ENCODE data around the gene TMEM107.
A peak's percentile ranks its signal among the peaks of the same experiment; 100 is the strongest.

TMEM107 gene

GRCh38 chr17:8124350-8125153, 51.6 kb downstream of the TMEM107 start:
- no peak for DNase-seq (ENCODE audit: low read depth, low spot score)
- TF ChIP-seq YY1 (IDR thresholded peaks at IDR 0.05; ENCODE audit: insufficient read depth, insufficient read length), result no peak
- no peak for TF ChIP-seq SUZ12 (IDR thresholded peaks at IDR 0.05; ENCODE audit: extremely low read depth, insufficient read depth, insufficient read length)
- TF ChIP-seq ZNF274 (IDR thresholded peaks at IDR 0.05; ENCODE audit: low read depth, low read length), result no peak
- H3K4me3 ChIP-seq (ENCODE audit: insufficient read length, low read depth), result peak overlapping the region; percentile 53
- H3K36me3 ChIP-seq (ENCODE audit: insufficient read depth, insufficient read length, low read length), result no peaks in the 10 kb centered on the region
- peak overlapping the region; percentile 76 for H3K9ac ChIP-seq (ENCODE audit: insufficient read length, low read depth)
- peaks cover 65% of the 10 kb centered on the region for H3K27me3 ChIP-seq (ENCODE audit: insufficient read depth, insufficient read length)
- H3K4me1 ChIP-seq (ENCODE audit: insufficient read depth, insufficient read length), result peaks cover 2% of the 10 kb centered on the region
- no peaks in the 10 kb centered on the region for H3K9me3 ChIP-seq (ENCODE audit: insufficient read depth, low read length)

- no peak for DNase-seq (ENCODE audit: low read depth, low spot score)
- no peaks in the 10 kb centered on the region for H3K36me3 ChIP-seq (ENCODE audit: insufficient read depth, insufficient read length, low read length)
- peaks cover 60% of the 10 kb centered on the region for H3K27me3 ChIP-seq (ENCODE audit: insufficient read depth, insufficient read length)
- peak within 1 kb of the TSS; percentile 76 for H3K9ac ChIP-seq (ENCODE audit: insufficient read length, low read depth)
- H3K9me3 ChIP-seq (ENCODE audit: insufficient read depth, low read length), result no peaks in the 10 kb centered on the region
- H3K4me1 ChIP-seq (ENCODE audit: insufficient read depth, insufficient read length), result peaks cover 2% of the 10 kb centered on the region
- TF ChIP-seq ZNF274 (IDR thresholded peaks at IDR 0.05; ENCODE audit: low read depth, low read length) (no peak), SUZ12 (IDR thresholded peaks at IDR 0.05; ENCODE audit: extremely low read depth, insufficient read depth, insufficient read length) (no peak), YY1 (IDR thresholded peaks at IDR 0.05; ENCODE audit: insufficient read depth, insufficient read length) (no peak)
- peak within 1 kb of the TSS; percentile 53 for H3K4me3 ChIP-seq (ENCODE audit: insufficient read length, low read depth)
Measured at GRCh38 chr17:8123695-8124349, 52.4 kb downstream of the TMEM107 start, which contains the start of gene HES7. HES7 (minus strand) TSS chr17:8124106; CDS start chr17:8124084, 22 bp downstream.

- Histone ChIP-seq H3K4me1 (ENCODE audit: insufficient read depth, insufficient read length) (peaks cover 4% of the 10 kb centered on the region), H3K9me3 (ENCODE audit: insufficient read depth, low read length) (no peaks in the 10 kb centered on the region), H3K36me3 (ENCODE audit: insufficient read depth, insufficient read length, low read length) (no peaks in the 10 kb centered on the region), H3K9ac (ENCODE audit: insufficient read length, low read depth) (peak overlapping the region; percentile 76), H3K4me3 (ENCODE audit: insufficient read length, low read depth) (peak overlapping the region; percentile 53), H3K27me3 (ENCODE audit: insufficient read depth, insufficient read length) (peaks cover 57% of the 10 kb centered on the region)
- peak; percentile 52 for TF ChIP-seq SUZ12 (IDR thresholded peaks at IDR 0.05; ENCODE audit: extremely low read depth, insufficient read depth, insufficient read length)
- no peak for TF ChIP-seq ZNF274 (IDR thresholded peaks at IDR 0.05; ENCODE audit: low read depth, low read length)
- no peak for DNase-seq (ENCODE audit: low read depth, low spot score)
Measured at GRCh38 chr17:8122924-8123694, 53.1 kb downstream of the TMEM107 start.

Data from NT2/D1 (cell line).